K562 (cell line): ENCODE measurements around the gene CDC5L. TPM values are rescaled to one million over a fixed set of nuclear protein-coding genes. Genes with fewer than 3 reads are reported as not detected.

Experiments used
- ATAC-seq: fragments of 200-7000 bp; cut with Tn5 transposase; 3 replicates; pipeline ENCODE4 v1.9.1; 2020; ENCODE audit warnings: moderate library complexity
- BruUV-seq: library from RNA; stranded (reverse); fragments of 400-500 nt; replicated peaks from 2 replicates; lab custom pipeline; 2021; lab: Mats Ljungman, UMichigan
- CTCF ChIA-PET: fragments of 300-600 bp; formaldehyde crosslinking; extraction: SDS; loops from one replicate; lab custom pipeline; 2021; ENCODE audit warnings: low intra/inter-chr PET ratio; lab: Yijun Ruan, JAX
- POLR2A ChIA-PET: fragments of 300-600, 350-650 bp; sonication (Branson Sonifier 250); formaldehyde crosslinking; extraction: SDS; loops from one replicate; lab custom pipeline; 2021; ENCODE audit warnings: antibody characterized with exemption, inconsistent platforms; lab: Yijun Ruan, JAX
- DNase-seq, 4 experiments: peaks; one replicate each; pipeline versions ENCODE4 v3.0.0 to v3.0.0-alpha.2; 2011 to 2018; ENCODE audit warnings: low spot score in 3 of 4, mixed read lengths in 3 of 4; ENCODE audit errors: extremely low read depth in 1 of 4
- FAIRE-seq: peaks from 2 replicates; lab custom pipeline; 2011; peaks lifted over from hg19 to GRCh38; lab: Jason Lieb, UNC
- H2AFZ ChIP-seq: 2 replicates; pipeline ENCODE4 v1.6.0; 2011; ENCODE audit warnings: low read depth, low read length, control low read depth, inconsistent platforms
- H3K27ac ChIP-seq: fragments of 200-600 bp; 3 replicates; pipeline ENCODE4 v1.8.0; 2011; ENCODE audit warnings: low read depth, mild to moderate bottlenecking, control low read depth, inconsistent platforms, low read length, moderate library complexity, mixed read lengths; ENCODE audit errors: extremely low read depth
- H3K27me3 ChIP-seq, 2 experiments: fragments of 300-600 bp in 1 of 2; 2 replicates in 1 of 2; 3 replicates in 1 of 2; pipeline versions ENCODE4 v1.6.0 to v1.8.0; 2011; ENCODE audit warnings: inconsistent platforms in 2 of 2, low read length in 2 of 2, mild to moderate bottlenecking in 1 of 2, mixed read lengths in 1 of 2, moderate library complexity in 1 of 2; ENCODE audit not compliant: control insufficient read depth in 2 of 2, insufficient read depth in 2 of 2
- H3K36me3 ChIP-seq: fragments of 300-600 bp; 3 replicates; pipeline ENCODE4 v1.8.0; 2011; ENCODE audit warnings: mild to moderate bottlenecking, low read length, inconsistent platforms; ENCODE audit not compliant: control insufficient read depth, insufficient read depth
- H3K4me1 ChIP-seq, 2 experiments: fragments of 200-600 bp in 1 of 2; replicated peaks in 1 of 2; 2 replicates in 1 of 2; 3 replicates in 1 of 2; pipeline versions ENCODE4 v1.5.1 to v1.8.0; 2011; ENCODE audit warnings: inconsistent platforms in 2 of 2, low read length in 2 of 2, mild to moderate bottlenecking in 1 of 2, mixed read lengths in 1 of 2, moderate library complexity in 1 of 2; ENCODE audit not compliant: control insufficient read depth in 2 of 2, insufficient read depth in 2 of 2
- H3K4me2 ChIP-seq: 2 replicates; pipeline ENCODE4 v1.6.1; 2011; ENCODE audit warnings: low read length, control low read depth, inconsistent platforms, mixed read lengths; ENCODE audit not compliant: insufficient read depth
- H3K4me3 ChIP-seq: fragments of 200-600 bp; sonication (generic), shearing (Covaris generic); 2 replicates; pipeline ENCODE4 v1.5.1; 2016; ENCODE audit warnings: control low read depth, inconsistent platforms
- H3K79me2 ChIP-seq: fragments of 200-600 bp; 3 replicates; pipeline ENCODE4 v1.8.0; 2011; ENCODE audit warnings: low read length, inconsistent platforms; ENCODE audit not compliant: control insufficient read depth, insufficient read depth
- H3K9ac ChIP-seq, 2 experiments: 2 replicates each; pipeline versions ENCODE4 v1.6.0 to v1.6.1; 2011; ENCODE audit warnings: low read depth in 2 of 2, low read length in 2 of 2, control low read depth in 1 of 2, inconsistent platforms in 1 of 2, mild to moderate bottlenecking in 1 of 2, mixed read lengths in 1 of 2; ENCODE audit not compliant: insufficient read depth in 1 of 2
- H3K9me1 ChIP-seq: one replicate; pipeline ENCODE4 v1.6.0; 2011; ENCODE audit warnings: inconsistent platforms, mild to moderate bottlenecking, low read length, moderate library complexity; ENCODE audit not compliant: control insufficient read depth, insufficient read depth
- H3K9me3 ChIP-seq: replicated peaks from 2 replicates; pipeline ENCODE4 v1.5.1; 2011; ENCODE audit warnings: low read depth, low read length, inconsistent platforms; ENCODE audit not compliant: control insufficient read depth, insufficient read depth
- H4K20me1 ChIP-seq: replicated peaks from 2 replicates; pipeline ENCODE4 v1.6.1; 2011; ENCODE audit warnings: low read length, inconsistent platforms, mixed read lengths; ENCODE audit not compliant: control insufficient read depth, insufficient read depth
- ATF3 ChIP-seq, 2 experiments: fragments of 450-650 bp in 1 of 2; sonication (generic) in 1 of 2; formaldehyde crosslinking in 1 of 2; IDR thresholded peaks in 1 of 2; conservative IDR thresholded peaks in 1 of 2; 2 replicates each; pipeline versions ENCODE4 v1.6.1 to v1.8.1; 2016 to 2023; ENCODE audit warnings: mild to moderate bottlenecking in 2 of 2, moderate library complexity in 2 of 2, inconsistent platforms in 1 of 2, missing genetic modification reagents in 1 of 2
- FOSL1 ChIP-seq: fragments of 200-800 bp; sonication (Bioruptor generic); conservative IDR thresholded peaks from 2 replicates; pipeline ENCODE4 v1.6.1; 2016; ENCODE audit warnings: missing genetic modification characterization, missing compliant biosample characterization
- FOXO4 ChIP-seq: fragments of 450-650 bp; formaldehyde crosslinking; IDR thresholded peaks from 2 replicates; pipeline ENCODE4 v1.4.0; 2020; ENCODE audit warnings: mild to moderate bottlenecking, moderate library complexity
- JUN ChIP-seq, 2 experiments: sonication (generic) in 1 of 2; formaldehyde crosslinking in 1 of 2; IDR thresholded peaks; 2 replicates each; pipeline versions ENCODE4 v1.6.1 to v1.8.0; 2012 to 2022; ENCODE audit warnings: borderline replicate concordance in 2 of 2, mild to moderate bottlenecking in 2 of 2, improper control_type of control experiment in 1 of 2, low read depth in 1 of 2, low read length in 1 of 2, missing genetic modification reagents in 1 of 2
- KDM1A ChIP-seq, 2 experiments: fragments of 450-650 bp; IDR thresholded peaks; 2 replicates each; pipeline ENCODE4 v1.6.1; 2016; ENCODE audit warnings: mild to moderate bottlenecking in 2 of 2
- RBM25 ChIP-seq: fragments of 200-400 bp; formaldehyde crosslinking; IDR thresholded peaks from 2 replicates; pipeline ENCODE4 v1.6.1; 2018; ENCODE audit warnings: low read length, low read depth, moderate library complexity; ENCODE audit not compliant: severe bottlenecking
- SP1 ChIP-seq: sonication (generic); formaldehyde crosslinking; IDR thresholded peaks from 2 replicates; pipeline ENCODE4 v1.8.1; 2022; ENCODE audit warnings: mild to moderate bottlenecking, missing genetic modification reagents
- STAT5A ChIP-seq: IDR thresholded peaks from 2 replicates; pipeline ENCODE4 v1.6.1; 2012; ENCODE audit warnings: low read length, inconsistent platforms, borderline replicate concordance
- ZBTB7A ChIP-seq: IDR thresholded peaks from 2 replicates; pipeline ENCODE4 v1.6.1; 2011; ENCODE audit warnings: low read depth, mild to moderate bottlenecking, low read length, moderate library complexity, borderline replicate concordance; ENCODE audit not compliant: control insufficient read depth
- ZNF217 ChIP-seq: sonication (generic); formaldehyde crosslinking; IDR thresholded peaks from 2 replicates; pipeline ENCODE4 v1.8.0; 2022; ENCODE audit warnings: mild to moderate bottlenecking, missing genetic modification reagents
- WGBS: fragments of 100-300 bp; shearing (Covaris generic); methylation state at CpG from one replicate; pipeline ENCODE4 v1.1.6; 2016; ENCODE audit warnings: low coverage, mixed read lengths; ENCODE audit not compliant: insufficient coverage; ENCODE audit errors: missing lambda C conversion rate; 5-methylcytosine and 5-hydroxymethylcytosine counted together
- in situ Hi-C: fragments of 300-500 bp; cut with MboI; formaldehyde crosslinking; loops from 4 replicates; pipeline ENCODE4 v1.15.0; 2018; ENCODE audit warnings: inconsistent platforms, mixed read lengths
- intact Hi-C: fragments of 100-400 bp; cut with micrococcal nuclease; formaldehyde crosslinking; loops from 2 replicates; pipeline ENCODE4 v1.14.2; 2022
- polyA plus RNA-seq, 8 experiments: library from polyadenylated mRNA; depleted of rRNA in 4 of 8; stranded (reverse) in 5 of 8; unstranded in 3 of 8; fragments of >200 nt; fragmentation: Nextera tagmentation in 2 of 8; fragmentation: Illumina TruSeq in 1 of 8; extraction: Ambion mirVana in 2 of 8; extraction: Trizol in 1 of 8; gene quantifications; 2 replicates each; pipeline versions ENCODE4 v1.2.1 to v1.2.3, GENCODE V29; 2011 to 2014; ENCODE audit warnings: inconsistent platforms in 1 of 8, missing spikeins in 1 of 8
- total RNA-seq, 7 experiments: library from RNA; depleted of rRNA in 6 of 7; stranded (reverse); fragments of >200 nt in 6 of 7; fragmentation: Illumina TruSeq in 2 of 7; extraction: Trizol in 2 of 7; gene quantifications; 2 replicates each; pipeline versions ENCODE4 v1.2.1 to v1.2.3, GENCODE V29; 2011 to 2021; ENCODE audit warnings: low replicate concordance in 1 of 7

CDC5L gene
- total and polyA plus RNA-seq, 9 of the 15 experiments (the other 6 are each of a cell fraction or from before 2014, with no cell fraction given), result 22.3 to 44.2 (median 30.8) TPM

GRCh38 chr6:44352259-44352658 is 35.2 kb upstream of the CDC5L start (continued):
- TF ChIP-seq ATF3 (IDR thresholded peaks at IDR 0.05) (no peak), ATF3 (CRISPR knock-in tag; conservative IDR thresholded peaks at IDR 0.05) (no peak), STAT5A (no peak), FOXO4 (CRISPR knock-in tag) (no peak), RBM25 (peak; percentile 73), JUN (IDR thresholded peaks at IDR 0.05; ENCODE audit: borderline replicate concordance, low read depth, low read length) (no peak), JUN (CRISPR knock-in tag; IDR thresholded peaks at IDR 0.05; ENCODE audit: borderline replicate concordance) (no peak)

GRCh38 chr6:44353336-44353735 is 34.2 kb upstream of the CDC5L start:
- Histone ChIP-seq H3K36me3 (no peaks in the 10 kb centered on the region), H3K4me3 (no peak overlapping the region), H3K4me1 (no peaks in the 10 kb centered on the region), H3K27me3 (peaks cover 0 to 14% of the 10 kb centered on the region in 2 experiments; a peak in 4 of 5 replicates), H3K9me1 (no peaks in the 10 kb centered on the region), H3K9ac (no peak overlapping the region), H3K9me3 (0 out of 2 replicates have a peak, but pooled peaks cover 2% of the 10 kb centered on the region), H3K27ac (no peak overlapping the region), H4K20me1 (no peaks in the 10 kb centered on the region), H2AFZ (no peak overlapping the region), H3K79me2 (no peaks in the 10 kb centered on the region), H3K4me2 (no peak overlapping the region)
- intact Hi-C loops (no loop called here), in situ Hi-C loops (no loop called here)
- WGBS, result 0% methylated on average over 2 of the region's 2 CpGs
- no TSS peak for BruUV-seq
- ChIA-PET CTCF (no interaction called here), POLR2A (interaction anchor here (1.0 to 1.4 kb wide), 2 partner anchors 12 to 46 kb away, joined by 3 to 8 read pairs; no protein-coding TSS in a partner anchor)
- ATAC-seq (peak; percentile 46; the same call in 2 of the 3 replicates), DNase-seq (no peak), FAIRE-seq (peak; percentile 44)
- TF ChIP-seq FOSL1 (tag) (peak; percentile 60), KDM1A (IDR thresholded peaks at IDR 0.05) (0 out of 4 replicates have a peak, but pooled peaks of 1 of the 2 experiments have one; percentile 22), ZNF217 (CRISPR knock-in tag) (no peak), ATF3 (IDR thresholded peaks at IDR 0.05) (0 out of 2 replicates have a peak, but pooled peaks have one; percentile 13), ATF3 (CRISPR knock-in tag; conservative IDR thresholded peaks at IDR 0.05) (no peak), ZBTB7A (0 out of 2 replicates have a peak, but pooled peaks have one; percentile 17), SP1 (CRISPR knock-in tag) (no peak)
